ENCODE measurements around the gene NOCT. TPM values are rescaled to one million over a fixed set of nuclear protein-coding genes. Genes with fewer than 3 reads are reported as not detected.

Gene NOCT
- total and polyA plus RNA-seq, 2 donors (not counting 3 experiments of a cell fraction or from before 2014, with no cell fraction given) = 7.6 to 20.1 TPM

DNA sequence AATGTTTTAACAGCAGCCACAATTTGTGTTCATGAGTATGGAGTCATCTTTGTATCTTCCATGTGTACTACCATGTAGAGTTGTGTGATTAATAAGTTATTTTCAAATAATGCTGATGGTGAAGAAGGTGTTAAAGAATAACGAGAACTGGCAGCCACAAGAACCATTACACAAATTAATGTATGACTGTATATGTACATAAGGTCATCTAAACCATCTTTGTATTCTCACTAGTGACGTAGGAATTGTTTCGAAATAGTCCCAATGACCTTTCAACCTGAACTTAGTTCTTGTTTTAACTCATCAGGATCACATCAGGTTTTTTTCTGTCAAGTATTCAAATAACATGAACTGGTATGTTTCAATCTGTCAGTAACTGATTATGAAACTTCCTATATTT lies 48.3 kb upstream of the NOCT start:
- H3K36me3 ChIP-seq (ENCODE audit: control insufficient read depth in 2 of 2, extremely low read depth in 1 of 2, insufficient read depth in 2 of 2, low read length in 2 of 2) = no peaks in the 10 kb centered on the region
- no peak overlapping the region for H3K27ac ChIP-seq (ENCODE audit: insufficient read depth, low read depth, low read length)
- no TSS peak for BruUV-seq (replicated peaks)
- no peak overlapping the region for H3K4me2 ChIP-seq (ENCODE audit: insufficient read depth, low read length)
- no peak overlapping the region for H3K4me3 ChIP-seq (replicated peaks in 1 of 3; ENCODE audit: insufficient read depth in 1 of 3, low read depth in 1 of 3, low read length in 3 of 3)
- dilution Hi-C loops (cut with MboI; ENCODE audit: extremely low pct_ligation_motif_present, low sequenced_read_pairs) = no loop called here
- no peak for FAIRE-seq
- no peak for TF ChIP-seq MYC (IDR thresholded peaks at IDR 0.05; ENCODE audit: low read depth, low read length)
- no peak for TF ChIP-seq GATA2 (IDR thresholded peaks at IDR 0.05; ENCODE audit: insufficient read depth, insufficient read length, low read depth, low read length)
- TF ChIP-seq EZH2 (IDR thresholded peaks at IDR 0.05; ENCODE audit: borderline replicate concordance, low read depth, low read length, severe bottlenecking) = no peak
- no peak for TF ChIP-seq FOS (IDR thresholded peaks at IDR 0.05; ENCODE audit: borderline replicate concordance, insufficient read depth, low read length)
- TF ChIP-seq, protein P1, sequence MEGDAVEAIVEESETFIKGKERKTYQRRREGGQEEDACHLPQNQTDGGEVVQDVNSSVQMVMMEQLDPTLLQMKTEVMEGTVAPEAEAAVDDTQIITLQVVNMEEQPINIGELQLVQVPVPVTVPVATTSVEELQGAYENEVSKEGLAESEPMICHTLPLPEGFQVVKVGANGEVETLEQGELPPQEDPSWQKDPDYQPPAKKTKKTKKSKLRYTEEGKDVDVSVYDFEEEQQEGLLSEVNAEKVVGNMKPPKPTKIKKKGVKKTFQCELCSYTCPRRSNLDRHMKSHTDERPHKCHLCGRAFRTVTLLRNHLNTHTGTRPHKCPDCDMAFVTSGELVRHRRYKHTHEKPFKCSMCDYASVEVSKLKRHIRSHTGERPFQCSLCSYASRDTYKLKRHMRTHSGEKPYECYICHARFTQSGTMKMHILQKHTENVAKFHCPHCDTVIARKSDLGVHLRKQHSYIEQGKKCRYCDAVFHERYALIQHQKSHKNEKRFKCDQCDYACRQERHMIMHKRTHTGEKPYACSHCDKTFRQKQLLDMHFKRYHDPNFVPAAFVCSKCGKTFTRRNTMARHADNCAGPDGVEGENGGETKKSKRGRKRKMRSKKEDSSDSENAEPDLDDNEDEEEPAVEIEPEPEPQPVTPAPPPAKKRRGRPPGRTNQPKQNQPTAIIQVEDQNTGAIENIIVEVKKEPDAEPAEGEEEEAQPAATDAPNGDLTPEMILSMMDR (IDR thresholded peaks at IDR 0.05; ENCODE audit: extremely low read depth in 1 of 2, insufficient read depth in 1 of 2, low read depth in 1 of 2, low read length in 2 of 2) = no peak
- TF ChIP-seq, protein P2, sequence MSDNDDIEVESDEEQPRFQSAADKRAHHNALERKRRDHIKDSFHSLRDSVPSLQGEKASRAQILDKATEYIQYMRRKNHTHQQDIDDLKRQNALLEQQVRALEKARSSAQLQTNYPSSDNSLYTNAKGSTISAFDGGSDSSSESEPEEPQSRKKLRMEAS (IDR thresholded peaks at IDR 0.05; ENCODE audit: insufficient read depth, insufficient read length) = no peak
- no peak for TF ChIP-seq JUN (IDR thresholded peaks at IDR 0.05; ENCODE audit: borderline replicate concordance, insufficient read depth, insufficient read length, low read depth)
- TF ChIP-seq POLR2A (IDR thresholded peaks at IDR 0.05; ENCODE audit: low read depth, low read length) = no peak
- no peak for TF ChIP-seq POLR2AphosphoS5 (IDR thresholded peaks at IDR 0.05; ENCODE audit: insufficient read depth, low read depth, low read length)
- no peaks in the 10 kb centered on the region for H3K9me1 ChIP-seq (replicated peaks; ENCODE audit: control insufficient read depth, extremely low read depth, insufficient read depth, low read length)
- ChIA-PET POLR2A (no interaction called here), CTCF (no interaction called here)
- H3K79me2 ChIP-seq (ENCODE audit: control insufficient read depth, insufficient read depth, low read length) = no peaks in the 10 kb centered on the region
- H3K9ac ChIP-seq (replicated peaks; ENCODE audit: extremely low read depth, insufficient read depth, low read length) = no peak overlapping the region
- H2AFZ ChIP-seq (ENCODE audit: low read depth, low read length) = no peak overlapping the region
- H3K27me3 ChIP-seq (ENCODE audit: control insufficient read depth in 2 of 2, insufficient read depth in 2 of 2, low read length in 2 of 2) = no peaks in the 10 kb centered on the region
- DNase-seq (ENCODE audit: low read depth, low spot score) = no peak
- H3K4me1 ChIP-seq (ENCODE audit: control insufficient read depth, extremely low read depth, insufficient read depth, low read length) = no peaks in the 10 kb centered on the region
- no peaks in the 10 kb centered on the region for H3K9me3 ChIP-seq (replicated peaks; ENCODE audit: control insufficient read depth, insufficient read depth, low read length)
- no peaks in the 10 kb centered on the region for H4K20me1 ChIP-seq (replicated peaks; ENCODE audit: control insufficient read depth, extremely low read depth, insufficient read depth, low read length)
- intact Hi-C loops (cut with micrococcal nuclease) = no loop called here

Measured in endothelial cell of umbilical vein (primary cell).